Measurements from ENCODE around the gene THEMIS. TPM values are rescaled to one million over a fixed set of nuclear protein-coding genes. Genes with fewer than 3 reads are reported as not detected.

The THEMIS gene
- total and polyA plus RNA-seq, 10 donors: 0.80 to 17.8 (median 12.7) TPM

GRCh38 chr6:127844529-127844928, 56.3 kb downstream of the THEMIS start:
- Histone ChIP-seq H3K27me3 (replicated peaks in 1 of 7) (no peaks in the 10 kb centered on the region), H3K4me3 (no peak overlapping the region), H3K9me3 (no peaks in the 10 kb centered on the region), H3K4me1 (peaks cover 0 to 4% (median 0%) of the 10 kb centered on the region in 6 donors), H3K36me3 (no peaks in the 10 kb centered on the region), H3K27ac (no peak overlapping the region)
- intact Hi-C loops (cut with DNase I; ENCODE audit: low total_unique reads): no loop called here
- 90 to 98% (median 91%) methylated on average over 1 of the region's 1 CpG for WGBS, 5 donors
- TF ChIP-seq POLR2AphosphoS5 (IDR thresholded peaks at IDR 0.05) (no peak), CTCF (IDR thresholded peaks at IDR 0.05 in 8 of 11, conservative IDR thresholded peaks at IDR 0.05 in 3 of 11) (no peak), POLR2A (IDR thresholded peaks at IDR 0.05) (no peak)
- no peak for DNase-seq

- DNase-seq: no peak
- 81 to 94% (median 88%) methylated on average over 1 of the region's 1 CpG for WGBS, 5 donors
- peaks cover 0 to 4% (median 0%) of the 10 kb centered on the region in 6 donors for H3K4me1 ChIP-seq
- no peaks in the 10 kb centered on the region for H3K27me3 ChIP-seq (replicated peaks in 1 of 7)
- no peaks in the 10 kb centered on the region for H3K9me3 ChIP-seq
- no peak overlapping the region for H3K4me3 ChIP-seq
- no peak for TF ChIP-seq POLR2AphosphoS5 (IDR thresholded peaks at IDR 0.05)
- no peak for TF ChIP-seq CTCF (IDR thresholded peaks at IDR 0.05 in 8 of 11, conservative IDR thresholded peaks at IDR 0.05 in 3 of 11)
- no peak for TF ChIP-seq POLR2A (IDR thresholded peaks at IDR 0.05)
- H3K36me3 ChIP-seq: no peaks in the 10 kb centered on the region
- intact Hi-C loops (cut with DNase I; ENCODE audit: low total_unique reads): no loop called here
- no peak overlapping the region for H3K27ac ChIP-seq
Observed at GRCh38 chr6:127843582-127843981, 57.3 kb downstream of the THEMIS start.

DNA sequence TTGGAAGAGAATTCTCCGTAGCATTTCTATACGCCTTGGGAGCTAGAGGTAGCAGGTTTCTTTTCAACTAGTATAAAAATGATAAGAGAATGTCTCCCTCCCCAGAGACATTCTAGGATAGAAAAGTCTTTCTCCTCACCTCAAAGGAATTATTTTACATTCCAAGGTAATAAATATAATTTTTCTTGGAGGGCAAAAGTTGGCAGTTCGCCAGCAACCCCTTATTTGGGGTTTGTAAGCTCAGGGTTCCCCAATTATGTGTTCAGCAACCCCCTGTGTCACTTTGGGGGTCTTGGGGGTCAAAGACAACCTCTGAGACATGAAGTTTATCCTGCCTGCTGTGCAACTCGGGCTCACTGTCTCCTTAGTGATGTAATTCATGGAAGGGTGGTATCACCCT, 58.3 kb downstream of the THEMIS start:
- H3K4me3 ChIP-seq: no peak overlapping the region
- 69 to 77% (median 77%) methylated on average over 4 of the region's 4 CpGs for WGBS, 5 donors
- H3K9me3 ChIP-seq: no peaks in the 10 kb centered on the region
- DNase-seq: no peak
- H3K27me3 ChIP-seq (replicated peaks in 1 of 7): no peaks in the 10 kb centered on the region
- H3K27ac ChIP-seq: no peak overlapping the region
- peaks cover 0 to 4% (median 0%) of the 10 kb centered on the region in 6 donors for H3K4me1 ChIP-seq
- H3K36me3 ChIP-seq: no peaks in the 10 kb centered on the region
- TF ChIP-seq POLR2AphosphoS5 (IDR thresholded peaks at IDR 0.05) (no peak), POLR2A (IDR thresholded peaks at IDR 0.05) (no peak), CTCF (IDR thresholded peaks at IDR 0.05 in 8 of 11, conservative IDR thresholded peaks at IDR 0.05 in 3 of 11) (no peak)
- intact Hi-C loops (cut with DNase I; ENCODE audit: low total_unique reads): no loop called here

DNA sequence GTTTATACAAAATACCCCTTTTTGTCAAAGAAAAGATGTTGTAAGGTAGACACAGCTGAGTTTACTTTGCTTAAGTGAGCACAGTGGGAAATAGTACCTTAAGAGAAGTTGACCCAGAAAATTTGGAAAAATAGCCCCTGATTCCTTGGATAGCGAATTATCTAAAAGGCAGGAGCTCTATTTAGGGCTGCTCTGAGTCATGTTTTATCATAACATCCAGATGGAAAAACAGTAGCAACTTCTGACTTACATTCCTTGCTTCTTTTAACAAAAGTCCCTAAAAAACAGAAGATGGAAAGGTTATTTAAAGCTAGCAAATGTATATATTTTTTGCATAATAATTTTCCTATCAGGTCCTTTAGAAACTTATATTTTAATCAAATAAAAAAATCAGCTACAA, 59.0 kb downstream of the THEMIS start:
- Histone ChIP-seq H3K27me3 (replicated peaks in 1 of 7) (no peaks in the 10 kb centered on the region), H3K4me1 (peaks cover 0 to 4% (median 0%) of the 10 kb centered on the region in 6 donors), H3K4me3 (no peak overlapping the region), H3K9me3 (no peaks in the 10 kb centered on the region), H3K36me3 (no peaks in the 10 kb centered on the region), H3K27ac (no peak overlapping the region)
- no peak for DNase-seq
- TF ChIP-seq POLR2A (IDR thresholded peaks at IDR 0.05) (no peak), CTCF (IDR thresholded peaks at IDR 0.05 in 8 of 11, conservative IDR thresholded peaks at IDR 0.05 in 3 of 11) (no peak), POLR2AphosphoS5 (IDR thresholded peaks at IDR 0.05) (no peak)
- intact Hi-C loops (cut with DNase I; ENCODE audit: low total_unique reads): no loop called here
- WGBS, 5 donors: 70 to 91% (median 80%) methylated on average over 1 of the region's 1 CpG

All from spleen (tissue), 11 donors.